Lower lobe of right lung (tissue), 2 donors: ENCODE data around the gene PIK3AP1. TPM values are rescaled to one million over a fixed set of nuclear protein-coding genes. Genes with fewer than 3 reads are reported as not detected.
A peak's percentile ranks its signal among the peaks of the same experiment; 100 is the strongest.

Source experiments
- ATAC-seq, 2 donors: fragments of 200-7000 bp; cut with Tn5 transposase; one replicate each; pipeline ENCODE4 v1.9.1; 2020 to 2022; ENCODE audit warnings: mild to moderate bottlenecking in 2 of 2, moderate library complexity in 2 of 2
- DNase-seq: peaks from one replicate; pipeline ENCODE4 v3.0.0-alpha.2; 2020
- H3K27ac ChIP-seq: fragments of 200-600 bp; one replicate; pipeline ENCODE4 v1.8.0; 2022
- H3K27me3 ChIP-seq: fragments of 200-600 bp; one replicate; pipeline ENCODE4 v1.8.0; 2022; ENCODE audit warnings: low read depth
- H3K36me3 ChIP-seq: fragments of 200-600 bp; one replicate; pipeline ENCODE4 v1.8.0; 2022; ENCODE audit warnings: mild to moderate bottlenecking
- H3K4me1 ChIP-seq: fragments of 200-600 bp; one replicate; pipeline ENCODE4 v1.8.0; 2022
- H3K4me3 ChIP-seq: fragments of 200-600 bp; one replicate; pipeline ENCODE4 v1.8.0; 2022; ENCODE audit warnings: mild to moderate bottlenecking
- H3K9me3 ChIP-seq: fragments of 200-600 bp; one replicate; pipeline ENCODE4 v1.8.0; 2022
- CTCF ChIP-seq: fragments of 200-600 bp; IDR thresholded peaks from one replicate; pipeline ENCODE4 v1.8.0; 2022; ENCODE audit warnings: antibody characterized with exemption, mild to moderate bottlenecking
- intact Hi-C: fragments of 100-400 bp; cut with DNase I; formaldehyde crosslinking; loops from one replicate; pipeline ENCODE4 v1.11.0; 2022
- total RNA-seq: library from RNA; stranded (reverse); fragmentation: NEBNext Ultra II Directional; extraction: Animal tissue kit (Norgen Biotek cat#: 25700); gene quantifications from one replicate; pipeline ENCODE4 v1.2.1, GENCODE V29; 2021
- donor health status: DM: no; HTN: yes; CAD: no; lungs with severe emphysema.

Gene PIK3AP1
- total RNA-seq, 1 donor from 2014 or later: 71.6 TPM

GRCh38 chr10:96645191-96645721 lies 75.1 kb downstream of the PIK3AP1 start:
- Histone ChIP-seq H3K9me3 (no peaks in the 10 kb centered on the region), H3K27me3 (no peaks in the 10 kb centered on the region), H3K4me3 (no peak overlapping the region), H3K36me3 (peaks cover 10% of the 10 kb centered on the region), H3K27ac (peak overlapping the region; percentile 8), H3K4me1 (peaks cover 3% of the 10 kb centered on the region)
- ATAC-seq (peak; percentile 49 to 71), DNase-seq (peak; percentile 60)
- no peak for TF ChIP-seq CTCF
- intact Hi-C loops: no loop called here

GRCh38 chr10:96643920-96644319 lies 76.4 kb downstream of the PIK3AP1 start:
- Histone ChIP-seq H3K4me1 (peaks cover 3% of the 10 kb centered on the region), H3K9me3 (no peaks in the 10 kb centered on the region), H3K27ac (no peak overlapping the region), H3K36me3 (peaks cover 10% of the 10 kb centered on the region), H3K27me3 (no peaks in the 10 kb centered on the region), H3K4me3 (no peak overlapping the region)
- no peak for TF ChIP-seq CTCF
- DNase-seq (no peak), ATAC-seq (no peak)
- intact Hi-C loops: no loop called here

GRCh38 chr10:96642973-96643372 lies 77.3 kb downstream of the PIK3AP1 start:
- intact Hi-C loops: no loop called here
- Histone ChIP-seq H3K27ac (no peak overlapping the region), H3K27me3 (no peaks in the 10 kb centered on the region), H3K4me3 (no peak overlapping the region), H3K9me3 (no peaks in the 10 kb centered on the region), H3K36me3 (peaks cover 1% of the 10 kb centered on the region), H3K4me1 (peaks cover 3% of the 10 kb centered on the region)
- DNase-seq (peak; percentile 85), ATAC-seq (peak; percentile 65 to 75)
- TF ChIP-seq CTCF: peak; percentile 58

- TF ChIP-seq CTCF: no peak
- Histone ChIP-seq H3K36me3 (no peaks in the 10 kb centered on the region), H3K9me3 (no peaks in the 10 kb centered on the region), H3K4me1 (peaks cover 3% of the 10 kb centered on the region), H3K27ac (no peak overlapping the region), H3K4me3 (no peak overlapping the region), H3K27me3 (no peaks in the 10 kb centered on the region)
- no peak for DNase-seq
- no peak for ATAC-seq
- intact Hi-C loops: no loop called here
These were observed 77.8 kb downstream of the PIK3AP1 start for GRCh38 chr10:96642530-96642929.

- ATAC-seq (no peak), DNase-seq (no peak)
- Histone ChIP-seq H3K27ac (no peak overlapping the region), H3K9me3 (no peaks in the 10 kb centered on the region), H3K36me3 (no peaks in the 10 kb centered on the region), H3K4me3 (no peak overlapping the region), H3K27me3 (no peaks in the 10 kb centered on the region), H3K4me1 (peaks cover 3% of the 10 kb centered on the region)
- no peak for TF ChIP-seq CTCF
- intact Hi-C loops: no loop called here
These were observed 78.7 kb downstream of the PIK3AP1 start for GRCh38 chr10:96641396-96642295.
